ENCODE results near the gene MYL6. TPM values are rescaled to one million over a fixed set of nuclear protein-coding genes. Genes with fewer than 3 reads are reported as not detected.

The MYL6 gene
- total RNA-seq, 1 experiment from 2014 or later, result 789 TPM

DNA sequence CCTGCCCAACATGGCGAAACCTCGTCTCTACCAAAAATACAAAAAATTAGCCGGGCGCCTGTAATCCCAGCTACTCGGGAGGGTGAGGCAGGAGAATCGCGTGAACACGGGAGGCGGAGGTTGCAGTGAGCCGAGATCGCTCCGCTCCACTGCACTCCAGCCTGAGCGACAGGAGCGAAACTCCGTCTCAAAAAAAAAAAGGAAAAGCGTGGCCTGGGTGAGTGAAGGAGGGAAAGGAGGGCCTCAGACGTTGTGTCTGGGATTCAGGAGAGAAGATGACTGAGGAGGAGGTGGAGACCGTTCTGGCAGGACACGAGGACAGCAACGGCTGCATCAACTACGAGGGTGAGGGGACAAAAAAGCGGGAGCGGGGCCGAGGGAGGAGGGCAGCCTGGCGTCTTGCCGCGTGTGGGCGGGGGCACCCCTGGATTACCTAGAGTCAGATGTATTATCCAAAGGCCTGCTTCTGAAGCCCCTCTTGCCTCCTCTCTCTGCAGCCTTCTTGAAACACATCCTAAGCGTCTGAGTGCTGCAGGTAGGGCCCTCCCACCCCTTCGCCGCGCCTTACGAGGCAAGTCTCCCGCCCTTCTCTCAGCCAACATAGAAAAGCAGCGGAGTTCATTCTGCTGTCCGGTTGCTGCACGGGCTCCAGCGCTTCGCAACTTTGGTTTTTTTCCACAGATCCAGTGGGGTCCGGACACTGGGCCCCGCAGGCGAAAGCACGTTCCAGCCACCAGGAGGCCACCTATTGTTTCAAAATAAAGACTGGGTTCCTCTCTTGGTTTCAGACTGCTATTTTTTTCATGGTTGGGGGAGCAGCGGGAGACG lies 744 bp upstream of the MYL6 start:
- Histone ChIP-seq H3K4me1 (ENCODE audit: insufficient read depth, low read length, poor library complexity, severe bottlenecking) (peaks cover 30% of the 10 kb centered on the region), H3K27me3 (replicated peaks; ENCODE audit: insufficient read depth, low read depth, low read length, poor library complexity) (no peaks in the 10 kb centered on the region), H3K36me3 (ENCODE audit: insufficient read depth, low read length, poor library complexity, severe bottlenecking) (peaks cover 32% of the 10 kb centered on the region), H3K9me3 (ENCODE audit: low read depth, low read length, poor library complexity, severe bottlenecking) (no peaks in the 10 kb centered on the region), H3K27ac (ENCODE audit: low read depth, low read length, poor library complexity, severe bottlenecking) (peak overlapping the region; percentile 95), H3K4me3 (ENCODE audit: low read depth, low read length, poor library complexity, severe bottlenecking) (peak overlapping the region; percentile 78)
- TF ChIP-seq, protein P1, sequence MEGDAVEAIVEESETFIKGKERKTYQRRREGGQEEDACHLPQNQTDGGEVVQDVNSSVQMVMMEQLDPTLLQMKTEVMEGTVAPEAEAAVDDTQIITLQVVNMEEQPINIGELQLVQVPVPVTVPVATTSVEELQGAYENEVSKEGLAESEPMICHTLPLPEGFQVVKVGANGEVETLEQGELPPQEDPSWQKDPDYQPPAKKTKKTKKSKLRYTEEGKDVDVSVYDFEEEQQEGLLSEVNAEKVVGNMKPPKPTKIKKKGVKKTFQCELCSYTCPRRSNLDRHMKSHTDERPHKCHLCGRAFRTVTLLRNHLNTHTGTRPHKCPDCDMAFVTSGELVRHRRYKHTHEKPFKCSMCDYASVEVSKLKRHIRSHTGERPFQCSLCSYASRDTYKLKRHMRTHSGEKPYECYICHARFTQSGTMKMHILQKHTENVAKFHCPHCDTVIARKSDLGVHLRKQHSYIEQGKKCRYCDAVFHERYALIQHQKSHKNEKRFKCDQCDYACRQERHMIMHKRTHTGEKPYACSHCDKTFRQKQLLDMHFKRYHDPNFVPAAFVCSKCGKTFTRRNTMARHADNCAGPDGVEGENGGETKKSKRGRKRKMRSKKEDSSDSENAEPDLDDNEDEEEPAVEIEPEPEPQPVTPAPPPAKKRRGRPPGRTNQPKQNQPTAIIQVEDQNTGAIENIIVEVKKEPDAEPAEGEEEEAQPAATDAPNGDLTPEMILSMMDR (conservative IDR thresholded peaks at IDR 0.05; ENCODE audit: low read depth, low read length), result peak; percentile 45
- no peak for TF ChIP-seq EZH2 (IDR thresholded peaks at IDR 0.05; ENCODE audit: borderline replicate concordance, low read depth, low read length, poor library complexity, severe bottlenecking)
- CTCF ChIA-PET, result interaction anchor here (0.7 kb wide), 1 partner anchor 116 kb away, joined by 5 read pairs; no protein-coding TSS in a partner anchor
- intact Hi-C loops (cut with micrococcal nuclease; ENCODE audit: unreplicated experiment), result loop anchor here (1.0 to 2.0 kb wide), 2 partner anchors 29 to 114 kb away; partner anchors contain the start of gene ESYT1
- POLR2A ChIA-PET (ENCODE audit: low non-redundant PET), result interaction anchor here (0.7 kb wide), 1 partner anchor 28 kb away, joined by 5 read pairs; no protein-coding TSS in a partner anchor
- DNase-seq (ENCODE audit: low spot score), result peak; percentile 87
- TSS peak; percentile 51 for BruUV-seq (replicated peaks)

DNA sequence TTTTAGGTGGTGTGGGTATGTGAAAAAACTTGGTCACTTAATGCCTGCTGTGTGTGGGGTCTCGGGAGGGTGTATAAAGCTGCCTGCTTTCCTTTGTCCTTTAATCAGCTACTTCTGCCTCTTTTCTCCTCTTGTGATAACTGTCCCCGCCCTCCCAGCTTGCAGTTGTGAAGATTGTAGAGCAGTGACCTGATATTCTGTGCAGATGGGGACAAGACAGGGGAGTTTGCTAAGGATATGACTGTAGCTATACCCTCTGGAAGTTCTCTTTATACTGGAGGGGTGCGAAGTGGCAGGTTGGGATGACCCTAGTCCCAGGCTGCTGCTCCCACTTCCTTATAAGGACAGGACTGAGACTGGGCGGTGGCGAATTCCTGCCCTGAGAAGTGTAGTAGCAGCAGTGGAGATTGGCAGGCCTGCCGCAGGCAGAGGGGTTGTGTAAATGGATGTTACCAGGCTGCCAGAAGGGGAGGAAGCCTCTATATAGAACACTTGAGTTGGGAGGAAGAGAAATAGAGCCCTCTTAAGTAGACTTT lies 835 bp downstream of the MYL6 start:
- TSS peak; percentile 64 for BruUV-seq (replicated peaks)
- Histone ChIP-seq H3K27ac (ENCODE audit: low read depth, low read length, poor library complexity, severe bottlenecking) (peak overlapping the region; percentile 95), H3K4me3 (ENCODE audit: low read depth, low read length, poor library complexity, severe bottlenecking) (peak overlapping the region; percentile 78), H3K27me3 (replicated peaks; ENCODE audit: insufficient read depth, low read depth, low read length, poor library complexity) (no peaks in the 10 kb centered on the region), H3K9me3 (ENCODE audit: low read depth, low read length, poor library complexity, severe bottlenecking) (no peaks in the 10 kb centered on the region), H3K36me3 (ENCODE audit: insufficient read depth, low read length, poor library complexity, severe bottlenecking) (peaks cover 44% of the 10 kb centered on the region), H3K4me1 (ENCODE audit: insufficient read depth, low read length, poor library complexity, severe bottlenecking) (peaks cover 30% of the 10 kb centered on the region)
- intact Hi-C loops (cut with micrococcal nuclease; ENCODE audit: unreplicated experiment), result no loop called here
- CTCF ChIA-PET, result interaction anchor here (1.1 kb wide), 1 partner anchor 30 kb away, joined by 3 read pairs; the partner anchor contains the start of gene SMARCC2
- peak; percentile 53 for DNase-seq (ENCODE audit: low spot score)
- POLR2A ChIA-PET (ENCODE audit: low non-redundant PET), result no interaction called here
- TF ChIP-seq EZH2 (IDR thresholded peaks at IDR 0.05; ENCODE audit: borderline replicate concordance, low read depth, low read length, poor library complexity, severe bottlenecking), result no peak
- TF ChIP-seq, protein P1 (conservative IDR thresholded peaks at IDR 0.05; ENCODE audit: low read depth, low read length), result no peak

DNA sequence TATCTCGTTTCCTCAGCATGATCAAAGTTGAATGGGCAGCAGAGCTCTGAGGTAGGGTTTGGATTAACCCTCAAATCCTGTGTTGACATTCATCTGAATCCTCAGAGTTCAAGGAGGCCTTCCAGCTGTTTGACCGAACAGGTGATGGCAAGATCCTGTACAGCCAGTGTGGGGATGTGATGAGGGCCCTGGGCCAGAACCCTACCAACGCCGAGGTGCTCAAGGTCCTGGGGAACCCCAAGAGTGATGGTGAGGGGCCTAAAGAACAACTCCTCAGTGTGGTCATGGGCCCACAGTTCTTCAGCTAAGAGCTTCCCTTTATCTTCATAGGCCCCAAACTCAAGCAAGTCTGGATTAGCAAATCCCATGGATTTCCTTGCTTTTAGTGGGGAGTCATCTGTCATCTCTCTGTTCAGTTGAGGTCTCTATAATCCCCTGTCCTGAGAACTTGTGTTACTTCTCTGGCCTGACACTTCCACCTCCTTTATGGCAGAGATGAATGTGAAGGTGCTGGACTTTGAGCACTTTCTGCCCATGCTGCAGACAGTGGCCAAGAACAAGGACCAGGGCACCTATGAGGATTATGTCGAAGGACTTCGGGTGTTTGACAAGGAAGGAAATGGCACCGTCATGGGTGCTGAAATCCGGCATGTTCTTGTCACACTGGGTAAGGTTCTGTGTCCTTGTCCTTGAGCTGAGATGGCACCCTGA lies 1.5 kb downstream of the MYL6 start:
- Histone ChIP-seq H3K9me3 (ENCODE audit: low read depth, low read length, poor library complexity, severe bottlenecking) (no peaks in the 10 kb centered on the region), H3K27ac (ENCODE audit: low read depth, low read length, poor library complexity, severe bottlenecking) (peak overlapping the region; percentile 95), H3K4me1 (ENCODE audit: insufficient read depth, low read length, poor library complexity, severe bottlenecking) (peaks cover 29% of the 10 kb centered on the region), H3K36me3 (ENCODE audit: insufficient read depth, low read length, poor library complexity, severe bottlenecking) (peaks cover 50% of the 10 kb centered on the region), H3K4me3 (ENCODE audit: low read depth, low read length, poor library complexity, severe bottlenecking) (peak overlapping the region; percentile 78), H3K27me3 (replicated peaks; ENCODE audit: insufficient read depth, low read depth, low read length, poor library complexity) (no peaks in the 10 kb centered on the region)
- ChIA-PET CTCF (interaction anchor here (1.1 kb wide), 1 partner anchor 30 kb away, joined by 3 read pairs; the partner anchor contains the start of gene SMARCC2), POLR2A (ENCODE audit: low non-redundant PET) (no interaction called here)
- no peak for DNase-seq (ENCODE audit: low spot score)
- BruUV-seq (replicated peaks), result no TSS peak
- TF ChIP-seq, protein P1 (conservative IDR thresholded peaks at IDR 0.05; ENCODE audit: low read depth, low read length), result no peak
- no peak for TF ChIP-seq EZH2 (IDR thresholded peaks at IDR 0.05; ENCODE audit: borderline replicate concordance, low read depth, low read length, poor library complexity, severe bottlenecking)
- intact Hi-C loops (cut with micrococcal nuclease; ENCODE audit: unreplicated experiment), result no loop called here
